ENCODE data around the gene EDC3. TPM values are rescaled to one million over a fixed set of nuclear protein-coding genes. Genes with fewer than 3 reads are reported as not detected.
A peak's percentile ranks its signal among the peaks of the same experiment; 100 is the strongest.

EDC3 gene
- total and polyA plus RNA-seq, 2 experiments from 2014 or later, result 13.8 to 26.5 TPM

GRCh38 chr15:74651242-74651741 lies 44.5 kb downstream of the EDC3 start:
- Mint-ChIP-seq H3K4me3 (no peak overlapping the region), H3K36me3 (ENCODE audit: low read depth) (peaks cover 17% of the 10 kb centered on the region), H3K27me3 (ENCODE audit: insufficient read depth, low read depth, poor library complexity) (no peaks in the 10 kb centered on the region), H3K4me1 (no peaks in the 10 kb centered on the region), H3K27ac (no peak overlapping the region), H3K9me3 (no peaks in the 10 kb centered on the region)
- H3K4me3 ChIP-seq, result no peak overlapping the region
- no peaks in the 10 kb centered on the region; the same call in 1 of the 2 replicates for H3F3A ChIP-seq (replicated peaks; ENCODE audit: low read depth)
- DNase-seq (ENCODE audit: low spot score) (no peak), ATAC-seq (no peak)
- no peaks in the 10 kb centered on the region for H3K9me2 ChIP-seq (ENCODE audit: insufficient read depth)
- H4K20me1 ChIP-seq (replicated peaks; ENCODE audit: insufficient read depth), result peaks cover 18% of the 10 kb centered on the region; the same call in 1 of the 2 replicates
- H3K27ac ChIP-seq (ENCODE audit: low read depth), result 0 out of 2 replicates have a peak overlapping the region, but pooled peaks have one; percentile 59
- H3K79me2 ChIP-seq (replicated peaks; ENCODE audit: insufficient read depth), result peaks cover 24% of the 10 kb centered on the region
- no peak overlapping the region for H3K4me2 ChIP-seq
- no peaks in the 10 kb centered on the region for H3K4me1 ChIP-seq (ENCODE audit: insufficient read depth)
- no peak overlapping the region for H2AFZ ChIP-seq
- no peaks in the 10 kb centered on the region for H3K27me3 ChIP-seq (ENCODE audit: insufficient read depth)
- no peak for TF ChIP-seq ZNF331 (CRISPR knock-in tag; IDR thresholded peaks at IDR 0.05; ENCODE audit: low read depth)
- no peak for TF ChIP-seq POLR2AphosphoS5 (IDR thresholded peaks at IDR 0.05; ENCODE audit: low read depth)
- TF ChIP-seq, protein P1, sequence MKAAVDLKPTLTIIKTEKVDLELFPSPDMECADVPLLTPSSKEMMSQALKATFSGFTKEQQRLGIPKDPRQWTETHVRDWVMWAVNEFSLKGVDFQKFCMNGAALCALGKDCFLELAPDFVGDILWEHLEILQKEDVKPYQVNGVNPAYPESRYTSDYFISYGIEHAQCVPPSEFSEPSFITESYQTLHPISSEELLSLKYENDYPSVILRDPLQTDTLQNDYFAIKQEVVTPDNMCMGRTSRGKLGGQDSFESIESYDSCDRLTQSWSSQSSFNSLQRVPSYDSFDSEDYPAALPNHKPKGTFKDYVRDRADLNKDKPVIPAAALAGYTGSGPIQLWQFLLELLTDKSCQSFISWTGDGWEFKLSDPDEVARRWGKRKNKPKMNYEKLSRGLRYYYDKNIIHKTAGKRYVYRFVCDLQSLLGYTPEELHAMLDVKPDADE (IDR thresholded peaks at IDR 0.05), result no peak
- no peak for TF ChIP-seq JUNB (IDR thresholded peaks at IDR 0.05; ENCODE audit: unreplicated experiment)
- no peak for TF ChIP-seq CREB1 (CRISPR knock-in tag; IDR thresholded peaks at IDR 0.05; ENCODE audit: low read depth)
- TF ChIP-seq STAT1 (IDR thresholded peaks at IDR 0.05; ENCODE audit: unreplicated experiment), result no peak
- no peak for TF ChIP-seq ZNF114 (CRISPR knock-in tag; IDR thresholded peaks at IDR 0.05)
- no peak for TF ChIP-seq ZNF462 (CRISPR knock-in tag; IDR thresholded peaks at IDR 0.05)
- TF ChIP-seq, protein P2, sequence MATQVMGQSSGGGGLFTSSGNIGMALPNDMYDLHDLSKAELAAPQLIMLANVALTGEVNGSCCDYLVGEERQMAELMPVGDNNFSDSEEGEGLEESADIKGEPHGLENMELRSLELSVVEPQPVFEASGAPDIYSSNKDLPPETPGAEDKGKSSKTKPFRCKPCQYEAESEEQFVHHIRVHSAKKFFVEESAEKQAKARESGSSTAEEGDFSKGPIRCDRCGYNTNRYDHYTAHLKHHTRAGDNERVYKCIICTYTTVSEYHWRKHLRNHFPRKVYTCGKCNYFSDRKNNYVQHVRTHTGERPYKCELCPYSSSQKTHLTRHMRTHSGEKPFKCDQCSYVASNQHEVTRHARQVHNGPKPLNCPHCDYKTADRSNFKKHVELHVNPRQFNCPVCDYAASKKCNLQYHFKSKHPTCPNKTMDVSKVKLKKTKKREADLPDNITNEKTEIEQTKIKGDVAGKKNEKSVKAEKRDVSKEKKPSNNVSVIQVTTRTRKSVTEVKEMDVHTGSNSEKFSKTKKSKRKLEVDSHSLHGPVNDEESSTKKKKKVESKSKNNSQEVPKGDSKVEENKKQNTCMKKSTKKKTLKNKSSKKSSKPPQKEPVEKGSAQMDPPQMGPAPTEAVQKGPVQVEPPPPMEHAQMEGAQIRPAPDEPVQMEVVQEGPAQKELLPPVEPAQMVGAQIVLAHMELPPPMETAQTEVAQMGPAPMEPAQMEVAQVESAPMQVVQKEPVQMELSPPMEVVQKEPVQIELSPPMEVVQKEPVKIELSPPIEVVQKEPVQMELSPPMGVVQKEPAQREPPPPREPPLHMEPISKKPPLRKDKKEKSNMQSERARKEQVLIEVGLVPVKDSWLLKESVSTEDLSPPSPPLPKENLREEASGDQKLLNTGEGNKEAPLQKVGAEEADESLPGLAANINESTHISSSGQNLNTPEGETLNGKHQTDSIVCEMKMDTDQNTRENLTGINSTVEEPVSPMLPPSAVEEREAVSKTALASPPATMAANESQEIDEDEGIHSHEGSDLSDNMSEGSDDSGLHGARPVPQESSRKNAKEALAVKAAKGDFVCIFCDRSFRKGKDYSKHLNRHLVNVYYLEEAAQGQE (IDR thresholded peaks at IDR 0.05; ENCODE audit: unreplicated experiment), result no peak
- TF ChIP-seq EZH2 (IDR thresholded peaks at IDR 0.05; ENCODE audit: low read depth, unreplicated experiment), result no peak
- TF ChIP-seq, protein P3, sequence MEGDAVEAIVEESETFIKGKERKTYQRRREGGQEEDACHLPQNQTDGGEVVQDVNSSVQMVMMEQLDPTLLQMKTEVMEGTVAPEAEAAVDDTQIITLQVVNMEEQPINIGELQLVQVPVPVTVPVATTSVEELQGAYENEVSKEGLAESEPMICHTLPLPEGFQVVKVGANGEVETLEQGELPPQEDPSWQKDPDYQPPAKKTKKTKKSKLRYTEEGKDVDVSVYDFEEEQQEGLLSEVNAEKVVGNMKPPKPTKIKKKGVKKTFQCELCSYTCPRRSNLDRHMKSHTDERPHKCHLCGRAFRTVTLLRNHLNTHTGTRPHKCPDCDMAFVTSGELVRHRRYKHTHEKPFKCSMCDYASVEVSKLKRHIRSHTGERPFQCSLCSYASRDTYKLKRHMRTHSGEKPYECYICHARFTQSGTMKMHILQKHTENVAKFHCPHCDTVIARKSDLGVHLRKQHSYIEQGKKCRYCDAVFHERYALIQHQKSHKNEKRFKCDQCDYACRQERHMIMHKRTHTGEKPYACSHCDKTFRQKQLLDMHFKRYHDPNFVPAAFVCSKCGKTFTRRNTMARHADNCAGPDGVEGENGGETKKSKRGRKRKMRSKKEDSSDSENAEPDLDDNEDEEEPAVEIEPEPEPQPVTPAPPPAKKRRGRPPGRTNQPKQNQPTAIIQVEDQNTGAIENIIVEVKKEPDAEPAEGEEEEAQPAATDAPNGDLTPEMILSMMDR (conservative IDR thresholded peaks at IDR 0.05; ENCODE audit: low read depth in 2 of 2), result no peak
- no peak for TF ChIP-seq EZH2phosphoT487 (IDR thresholded peaks at IDR 0.05; ENCODE audit: unreplicated experiment)
- TF ChIP-seq NANOG (IDR thresholded peaks at IDR 0.05; ENCODE audit: borderline replicate concordance), result no peak
- peaks cover 9% of the 10 kb centered on the region; the same call in 1 of the 2 replicates for H3K36me3 ChIP-seq (ENCODE audit: insufficient read depth)

Measured in GM23338 (cell line).